Tibial artery (tissue), 4 donors: ENCODE results near the gene CDC5L.
"Not testable (repeated sequence)": the region's sequence is repeated elsewhere in the genome, so short reads cannot be mapped to it uniquely, and the experiment has no call there.

Experiments
- DNase-seq, 2 donors: peaks; one replicate each; pipeline ENCODE4 v3.0.0-alpha.2; 2019
- H3K27ac ChIP-seq, 2 donors: fragments of 200-600 bp; sonication (generic) in 1 of 2; 1 replicate in 1 of 2; 2 replicates in 1 of 2; pipeline ENCODE4 v1.5.1; 2018 to 2019; ENCODE audit warnings: mild to moderate bottlenecking in 1 of 2
- H3K27me3 ChIP-seq, 2 donors: fragments of 200-600 bp; sonication (generic) in 1 of 2; one replicate each; pipeline versions ENCODE4 v1.5.1 to v1.6.0; 2016 to 2019
- H3K36me3 ChIP-seq, 3 donors: fragments of 200-600 bp; sonication (generic) in 2 of 3; one replicate each; pipeline ENCODE4 v1.5.1; 2016 to 2019; ENCODE audit warnings: mild to moderate bottlenecking in 2 of 3
- H3K4me1 ChIP-seq, 4 donors: fragments of 200-600 bp; sonication (generic) in 2 of 4; 1 replicate in 3 of 4; 2 replicates in 1 of 4; pipeline ENCODE4 v1.5.1; 2016 to 2019
- H3K4me3 ChIP-seq, 2 donors: fragments of 200-600 bp; sonication (generic) in 1 of 2; 1 replicate in 1 of 2; 2 replicates in 1 of 2; pipeline ENCODE4 v1.5.1; 2018 to 2019; ENCODE audit warnings: mild to moderate bottlenecking in 2 of 2
- H3K9me3 ChIP-seq, 3 donors: fragments of 200-600 bp; sonication (generic) in 1 of 3; one replicate each; pipeline ENCODE4 v1.5.1; 2016 to 2019
- CTCF ChIP-seq, 2 experiments: fragments of 200-600 bp in 1 of 2; fragments of 450-650 bp in 1 of 2; IDR thresholded peaks; one replicate each; pipeline ENCODE4 v1.5.1; 2017 to 2019; ENCODE audit warnings: antibody characterized with exemption in 2 of 2, mild to moderate bottlenecking in 1 of 2, moderate library complexity in 1 of 2
- intact Hi-C: fragments of 100-400 bp; cut with DNase I; formaldehyde crosslinking; loops from one replicate; pipeline ENCODE4 v1.15.0; 2023; ENCODE audit warnings: low total_unique reads

The CDC5L gene

GRCh38 chr6:44442833-44443444 lies 55.4 kb downstream of the CDC5L start:
- TF ChIP-seq CTCF (IDR thresholded peaks at IDR 0.05), result no peak
- DNase-seq, result no peak
- H3K27ac ChIP-seq, result no peak overlapping the region
- no peak overlapping the region for H3K4me3 ChIP-seq
- no peaks in the 10 kb centered on the region for H3K27me3 ChIP-seq
- peaks cover 0 to 12% (median 0%) of the 10 kb centered on the region in 3 donors for H3K9me3 ChIP-seq
- peaks cover 43 to 47% (median 45%) of the 10 kb centered on the region in 3 donors for H3K36me3 ChIP-seq
- intact Hi-C loops, result no loop called here
- peaks cover 0 to 4% (median 0%) of the 10 kb centered on the region in 4 donors for H3K4me1 ChIP-seq

GRCh38 chr6:44444853-44445252 lies 57.3 kb downstream of the CDC5L start:
- intact Hi-C loops, result no loop called here
- no peaks in the 10 kb centered on the region for H3K4me1 ChIP-seq
- peaks cover 43 to 59% (median 49%) of the 10 kb centered on the region in 3 donors for H3K36me3 ChIP-seq
- no peak for TF ChIP-seq CTCF (IDR thresholded peaks at IDR 0.05)
- no peak for DNase-seq
- no peaks in the 10 kb centered on the region for H3K27me3 ChIP-seq
- H3K4me3 ChIP-seq, result no peak overlapping the region
- peaks cover 0 to 12% (median 0%) of the 10 kb centered on the region in 3 donors for H3K9me3 ChIP-seq
- H3K27ac ChIP-seq, result no peak overlapping the region

- Histone ChIP-seq H3K4me1 (peaks cover 0 to under 1% (median under 1%) of the 10 kb centered on the region in 4 donors), H3K36me3 (peaks cover 36 to 51% (median 50%) of the 10 kb centered on the region in 3 donors), H3K27me3 (no peaks in the 10 kb centered on the region), H3K9me3 (peaks cover 0 to 12% (median 0%) of the 10 kb centered on the region in 3 donors), H3K4me3 (no peak overlapping the region), H3K27ac (no peak overlapping the region)
- no peak for TF ChIP-seq CTCF (IDR thresholded peaks at IDR 0.05)
- intact Hi-C loops, result no loop called here
- DNase-seq, result no peak
Observed at GRCh38 chr6:44446626-44447300, 59.3 kb downstream of the CDC5L start.

GRCh38 chr6:44449181-44449580 lies 61.7 kb downstream of the CDC5L start:
- H3K4me3 ChIP-seq, H3K27ac ChIP-seq, H3K27me3 ChIP-seq, DNase-seq, intact Hi-C loops, H3K9me3 ChIP-seq: not testable (repeated sequence)
- peaks cover 27 to 46% (median 40%) of the 10 kb centered on the region in 3 donors for H3K36me3 ChIP-seq
- H3K4me1 ChIP-seq, result peaks cover 0 to 11% (median 6%) of the 10 kb centered on the region in 4 donors

GRCh38 chr6:44451803-44452695 lies 64.5 kb downstream of the CDC5L start:
- H3K4me1 ChIP-seq, result peaks cover 0 to 18% (median 8%) of the 10 kb centered on the region in 4 donors
- no peak overlapping the region for H3K4me3 ChIP-seq
- H3K27ac ChIP-seq, result peak overlapping the region; percentile 25 to 50
- H3K36me3 ChIP-seq, result peaks cover 6 to 28% (median 23%) of the 10 kb centered on the region in 3 donors
- no peak for TF ChIP-seq CTCF (IDR thresholded peaks at IDR 0.05)
- intact Hi-C loops, result no loop called here
- DNase-seq, result no peak
- H3K27me3 ChIP-seq, result no peaks in the 10 kb centered on the region
- no peaks in the 10 kb centered on the region for H3K9me3 ChIP-seq
